ENCODE results near the gene C16orf82. TPM values are rescaled to one million over a fixed set of nuclear protein-coding genes. Genes with fewer than 3 reads are reported as not detected.

C16orf82 gene
- total and polyA plus RNA-seq, 4 donors: not detected

GRCh38 chr16:27046958-27047518, 19.7 kb upstream of the C16orf82 start:
- Histone ChIP-seq H3K4me1 (ENCODE audit: control insufficient read depth in 4 of 4, insufficient read depth in 4 of 4, low read length in 3 of 4) (no peaks in the 10 kb centered on the region), H3K9ac (ENCODE audit: low read depth in 1 of 2, low read length in 2 of 2) (no peak overlapping the region), H3K36me3 (ENCODE audit: control insufficient read depth in 4 of 4, insufficient read depth in 3 of 4, low read depth in 1 of 4, low read length in 3 of 4) (no peaks in the 10 kb centered on the region), H3K9me3 (ENCODE audit: control insufficient read depth in 4 of 4, low read length in 3 of 4) (peaks cover 0 to 4% (median 0%) of the 10 kb centered on the region in 4 donors), H3K4me3 (ENCODE audit: low read depth in 1 of 3, low read length in 3 of 3) (no peak overlapping the region), H3K27ac (ENCODE audit: low read depth in 1 of 2, low read length in 2 of 2) (no peak overlapping the region), H3K27me3 (ENCODE audit: control insufficient read depth in 4 of 4, insufficient read depth in 4 of 4, low read length in 3 of 4) (peaks cover 0 to 8% (median 1%) of the 10 kb centered on the region in 4 donors)
- DNase-seq (ENCODE audit: low spot score): no peak
- TF ChIP-seq FOXA1 (IDR thresholded peaks at IDR 0.05) (no peak), YY1 (IDR thresholded peaks at IDR 0.05) (no peak), REST (IDR thresholded peaks at IDR 0.05) (no peak), ATF3 (IDR thresholded peaks at IDR 0.05) (no peak), NR2F2 (IDR thresholded peaks at IDR 0.05) (no peak), SP1 (IDR thresholded peaks at IDR 0.05) (no peak), TAF1 (conservative IDR thresholded peaks at IDR 0.05) (no peak), HNF4G (IDR thresholded peaks at IDR 0.05) (no peak), GABPA (IDR thresholded peaks at IDR 0.05 in 1 of 2, conservative IDR thresholded peaks at IDR 0.05 in 1 of 2) (no peak), CTCF (IDR thresholded peaks at IDR 0.05; ENCODE audit: low read depth, low read length, missing input control) (no peak), EGR1 (IDR thresholded peaks at IDR 0.05; ENCODE audit: low read depth in 2 of 2) (no peak), MAX (IDR thresholded peaks at IDR 0.05) (no peak), HNF4A (conservative IDR thresholded peaks at IDR 0.05) (no peak), RAD21 (IDR thresholded peaks at IDR 0.05) (no peak), RXRA (IDR thresholded peaks at IDR 0.05) (no peak), FOXA2 (IDR thresholded peaks at IDR 0.05) (no peak)

GRCh38 chr16:27048316-27048715, 18.4 kb upstream of the C16orf82 start:
- Histone ChIP-seq H3K9ac (ENCODE audit: low read depth in 1 of 2, low read length in 2 of 2) (no peak overlapping the region), H3K4me3 (ENCODE audit: low read depth in 1 of 3, low read length in 3 of 3) (no peak overlapping the region), H3K36me3 (ENCODE audit: control insufficient read depth in 4 of 4, insufficient read depth in 3 of 4, low read depth in 1 of 4, low read length in 3 of 4) (no peaks in the 10 kb centered on the region), H3K27me3 (ENCODE audit: control insufficient read depth in 4 of 4, insufficient read depth in 4 of 4, low read length in 3 of 4) (peaks cover 0 to 11% (median 1%) of the 10 kb centered on the region in 4 donors), H3K27ac (ENCODE audit: low read depth in 1 of 2, low read length in 2 of 2) (no peak overlapping the region), H3K4me1 (ENCODE audit: control insufficient read depth in 4 of 4, insufficient read depth in 4 of 4, low read length in 3 of 4) (no peaks in the 10 kb centered on the region), H3K9me3 (ENCODE audit: control insufficient read depth in 4 of 4, low read length in 3 of 4) (peaks cover 0 to 4% (median 0%) of the 10 kb centered on the region in 4 donors)
- no peak for TF ChIP-seq FOXA1 (IDR thresholded peaks at IDR 0.05)
- TF ChIP-seq NR2F2 (IDR thresholded peaks at IDR 0.05): no peak
- TF ChIP-seq SP1 (IDR thresholded peaks at IDR 0.05): no peak
- no peak for TF ChIP-seq TAF1 (conservative IDR thresholded peaks at IDR 0.05)
- TF ChIP-seq RXRA (IDR thresholded peaks at IDR 0.05): no peak
- TF ChIP-seq MAX (IDR thresholded peaks at IDR 0.05): no peak
- no peak for TF ChIP-seq GABPA (IDR thresholded peaks at IDR 0.05 in 1 of 2, conservative IDR thresholded peaks at IDR 0.05 in 1 of 2)
- no peak for TF ChIP-seq ATF3 (IDR thresholded peaks at IDR 0.05)
- TF ChIP-seq CTCF (IDR thresholded peaks at IDR 0.05; ENCODE audit: low read depth, low read length, missing input control): no peak
- TF ChIP-seq REST (IDR thresholded peaks at IDR 0.05): no peak
- no peak for DNase-seq (ENCODE audit: low spot score)
- 69% methylated on average over 7 of the region's 7 CpGs for WGBS
